HG02759 (cell line): ENCODE data around the gene C1QL2.

Source experiments
- ATAC-seq: cut with Tn5 transposase; IDR thresholded peaks from one replicate; pipeline ENCODE4 v1.9.1; 2021; ENCODE audit warnings: mild to moderate bottlenecking, moderate library complexity; ENCODE audit not compliant: unreplicated experiment

C1QL2 gene

GRCh38 chr2:119147776-119148715, 10.5 kb downstream of the C1QL2 start:
- ATAC-seq, result no peak

- ATAC-seq, result no peak
Measured at GRCh38 chr2:119144806-119145205, 13.7 kb downstream of the C1QL2 start.

DNA sequence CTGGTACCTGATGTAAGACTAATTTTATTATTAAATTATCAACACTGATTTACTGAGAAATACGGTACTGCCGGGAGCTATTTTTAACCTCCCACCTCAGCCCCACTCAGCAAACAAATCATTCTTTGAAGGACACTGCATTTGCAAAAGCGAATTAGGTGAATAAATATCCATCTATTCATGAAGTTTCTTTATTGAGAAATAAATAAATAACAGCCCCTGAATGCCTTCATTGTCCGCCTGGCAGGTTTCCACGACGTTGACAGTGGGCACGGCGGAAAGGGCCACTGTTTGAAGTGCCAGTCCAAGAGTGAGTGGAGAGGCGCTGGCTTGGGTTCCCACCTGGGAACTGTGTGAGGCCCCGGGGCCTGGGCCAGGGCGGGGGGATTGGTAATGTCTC, 15.7 kb downstream of the C1QL2 start:
- ATAC-seq, result no peak

GRCh38 chr2:119137502-119137901, 21.0 kb downstream of the C1QL2 start:
- no peak for ATAC-seq

DNA sequence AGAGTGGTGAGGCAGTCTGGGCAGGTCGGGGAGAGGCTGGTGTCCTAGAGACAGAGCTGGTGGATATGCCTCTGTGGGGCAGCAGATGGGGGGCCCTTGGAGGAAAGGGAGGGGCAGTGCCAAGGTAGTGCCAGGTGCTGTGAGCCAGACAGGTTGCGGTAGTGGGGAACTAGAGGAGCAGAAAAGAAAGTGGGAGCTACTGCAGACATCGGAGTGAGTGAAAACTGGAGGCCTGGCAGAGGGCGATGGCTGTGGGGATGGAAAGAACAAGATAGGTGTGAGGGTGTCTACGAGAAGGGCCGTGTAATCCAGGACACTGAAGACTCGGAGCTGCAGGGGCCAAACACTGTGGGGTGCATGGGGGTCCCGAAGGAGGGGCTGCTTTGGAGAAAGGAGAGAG, 21.7 kb downstream of the C1QL2 start:
- no peak for ATAC-seq

DNA sequence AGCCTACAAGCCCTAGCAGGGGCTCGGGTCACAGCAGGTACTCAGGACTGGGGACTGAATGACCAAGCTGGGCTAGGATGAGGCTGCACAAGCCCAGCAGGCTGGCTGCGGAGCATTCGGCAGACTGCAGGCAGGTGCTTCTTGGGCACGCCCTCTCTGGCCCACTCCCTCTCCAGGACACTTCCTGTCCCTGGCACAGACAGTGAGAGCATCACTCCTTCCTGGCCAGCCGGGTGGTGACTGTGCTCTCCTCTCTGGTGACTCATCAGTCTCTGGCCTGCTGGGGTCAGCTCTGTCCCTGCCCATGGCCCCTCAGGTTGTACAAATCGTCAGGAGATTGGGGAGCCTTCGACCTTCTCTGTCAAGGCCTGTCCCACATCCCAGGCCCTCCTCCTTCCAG, 22.5 kb downstream of the C1QL2 start:
- no peak for ATAC-seq

DNA sequence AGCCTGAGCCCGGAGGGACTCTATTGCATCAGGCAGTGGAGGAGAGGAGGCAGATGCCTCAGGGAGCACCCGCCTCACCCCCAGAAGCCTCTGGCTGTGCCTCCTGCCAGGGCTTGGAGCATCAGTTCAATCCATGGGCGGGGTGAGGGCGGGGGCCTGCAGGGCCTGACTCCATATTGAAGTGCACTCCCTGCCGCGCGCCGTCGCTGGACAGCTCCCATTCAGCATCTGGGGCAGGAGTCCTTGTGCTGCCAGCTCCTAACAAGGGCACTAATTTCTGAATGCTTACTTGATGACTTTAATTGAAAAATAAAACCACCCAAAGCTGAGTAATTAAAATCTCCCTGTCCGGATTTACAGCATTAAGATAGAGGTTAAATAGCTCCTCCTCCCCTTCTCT, 23.8 kb downstream of the C1QL2 start:
- ATAC-seq, result no peak

DNA sequence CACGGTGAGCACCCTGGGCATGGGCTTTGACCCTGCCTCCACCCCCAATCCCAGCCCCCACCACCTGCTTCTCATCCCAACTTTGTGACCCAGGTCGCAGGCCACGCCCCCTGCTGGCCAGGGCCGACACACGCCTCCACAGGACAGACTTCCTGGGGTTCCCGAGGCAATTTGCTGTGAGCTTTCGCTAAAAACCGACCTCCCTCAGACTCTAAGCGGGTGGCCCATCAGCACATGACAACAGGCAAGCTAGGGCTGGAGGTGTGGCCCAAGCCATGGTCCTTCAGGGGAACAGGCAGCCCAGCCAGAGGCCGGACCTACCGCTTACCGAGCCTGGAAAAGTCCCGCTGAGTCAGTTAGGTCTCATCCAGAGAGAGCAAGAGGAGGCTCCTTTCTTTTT, 31.9 kb downstream of the C1QL2 start:
- no peak for ATAC-seq

GRCh38 chr2:119123389-119123788, 35.2 kb downstream of the C1QL2 start:
- no peak for ATAC-seq

- ATAC-seq, result no peak
Measured at GRCh38 chr2:119122663-119123062, 35.9 kb downstream of the C1QL2 start.

DNA sequence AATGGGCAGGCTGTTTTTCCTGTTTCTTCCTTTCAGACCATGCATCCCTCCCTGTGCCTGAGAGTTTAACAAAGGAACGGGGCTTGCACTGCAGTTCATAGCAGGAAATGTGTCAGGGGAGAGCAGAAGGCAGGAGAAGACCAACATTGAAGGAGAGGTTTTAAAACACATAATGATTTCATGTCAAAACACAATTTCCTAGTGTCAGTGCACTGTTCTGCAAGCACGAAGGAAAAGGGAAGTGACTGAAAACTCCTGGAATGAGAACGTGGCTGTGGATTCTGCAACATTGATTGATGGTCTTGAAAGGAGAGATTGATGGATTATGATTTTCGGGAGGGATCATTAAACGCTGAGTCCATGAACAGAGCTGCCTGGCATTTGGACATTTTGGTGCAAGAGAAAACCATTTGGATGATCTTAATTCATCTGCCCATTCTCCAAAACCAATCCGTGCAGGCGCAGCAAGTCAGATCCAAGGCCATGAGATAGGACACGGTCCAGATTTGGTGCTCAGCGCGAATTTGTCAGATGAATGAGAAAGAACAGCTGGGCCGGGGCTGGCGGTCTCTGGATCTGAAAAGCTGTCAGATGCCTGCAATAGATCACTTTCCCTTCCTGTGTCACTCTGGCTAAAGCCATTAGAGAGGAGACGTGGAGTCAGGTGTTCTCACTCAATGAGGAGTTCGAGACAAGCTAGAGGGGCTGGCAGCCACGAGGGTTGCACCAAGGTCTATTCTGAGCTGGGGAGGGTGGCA, 38.4 kb downstream of the C1QL2 start:
- no peak for ATAC-seq

DNA sequence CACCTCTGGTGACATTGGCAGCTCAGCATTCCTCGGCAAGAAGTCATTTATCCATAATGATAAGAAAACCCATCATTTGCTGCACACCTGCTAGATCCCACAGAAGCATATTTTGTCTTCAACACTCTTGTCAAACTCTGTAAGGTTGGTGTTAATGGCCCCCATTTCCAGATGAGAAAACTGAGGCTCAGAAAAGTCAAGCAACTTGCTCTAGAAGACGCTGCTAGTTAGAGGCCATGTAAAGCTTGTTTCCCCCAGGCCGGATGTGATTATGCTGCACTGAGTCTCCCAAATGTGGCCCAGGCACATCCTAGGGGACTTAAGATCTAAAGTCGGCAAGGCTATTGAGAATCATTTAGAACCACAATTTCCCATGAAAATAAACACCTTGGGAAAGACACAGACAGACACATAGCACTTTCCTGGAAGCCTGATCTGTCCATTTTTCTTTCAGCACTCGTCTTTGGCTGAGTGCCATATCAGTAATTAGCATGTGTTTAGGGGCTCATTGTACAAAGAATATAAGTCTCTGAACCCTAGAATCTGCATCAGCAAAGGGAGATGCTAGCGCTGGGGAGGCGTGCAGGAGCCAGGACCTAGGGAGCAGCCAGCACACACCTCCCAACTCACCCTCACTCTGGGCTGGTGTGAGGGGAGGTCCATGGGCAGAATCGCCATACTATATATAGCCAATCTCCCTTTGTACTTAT, 39.3 kb downstream of the C1QL2 start:
- ATAC-seq, result no peak

DNA sequence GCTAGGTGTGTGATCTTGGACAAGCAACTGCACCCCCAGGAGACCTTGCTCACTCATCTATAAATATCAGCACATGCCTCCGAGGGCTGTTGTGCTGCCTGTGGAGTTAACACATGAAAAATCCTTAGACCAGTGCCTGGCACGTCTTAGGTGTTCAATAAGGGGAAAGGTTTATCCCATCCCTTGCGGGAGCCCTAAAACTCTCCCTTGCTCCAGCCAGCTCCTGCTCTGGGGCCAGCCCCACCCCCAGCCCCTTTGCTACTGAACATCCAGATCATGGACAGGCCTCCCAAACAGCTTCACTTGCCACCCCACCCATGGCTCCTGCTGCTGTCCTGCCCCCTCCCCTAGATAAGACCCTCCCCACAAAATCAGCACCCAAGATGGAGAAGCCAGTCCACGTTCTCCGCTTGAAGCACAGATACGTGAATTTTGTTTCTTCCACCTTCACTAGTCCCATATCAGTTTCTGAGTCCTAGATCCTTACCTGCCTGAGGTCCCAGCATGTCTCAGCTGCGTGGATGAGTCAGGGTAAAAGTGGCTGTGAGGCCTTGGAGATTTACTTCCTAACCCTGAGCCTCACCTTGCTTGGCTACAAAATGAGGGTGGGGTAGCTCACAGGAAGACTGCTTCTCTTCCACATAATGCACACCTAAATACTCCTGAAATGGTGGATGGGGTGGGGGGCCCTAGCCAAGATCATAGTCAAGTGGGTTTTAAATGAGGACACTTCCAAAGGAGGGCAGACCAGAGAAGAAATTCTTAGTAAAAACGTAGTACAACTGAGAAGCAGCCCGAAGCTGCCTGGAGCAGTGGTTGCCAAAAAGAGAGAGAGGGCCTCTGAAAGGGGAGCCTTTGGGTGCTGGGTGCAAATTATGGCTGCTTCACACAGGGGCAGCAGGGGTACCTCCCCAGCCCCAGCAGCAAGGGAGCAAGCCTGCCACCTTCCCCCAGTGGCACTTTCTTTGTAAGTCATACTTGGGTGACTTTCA, 40.4 kb downstream of the C1QL2 start:
- no peak for ATAC-seq

- no peak for ATAC-seq
Measured at GRCh38 chr2:119117408-119117807, 41.1 kb downstream of the C1QL2 start.

GRCh38 chr2:119116411-119117295, 41.9 kb downstream of the C1QL2 start:
- ATAC-seq, result no peak

DNA sequence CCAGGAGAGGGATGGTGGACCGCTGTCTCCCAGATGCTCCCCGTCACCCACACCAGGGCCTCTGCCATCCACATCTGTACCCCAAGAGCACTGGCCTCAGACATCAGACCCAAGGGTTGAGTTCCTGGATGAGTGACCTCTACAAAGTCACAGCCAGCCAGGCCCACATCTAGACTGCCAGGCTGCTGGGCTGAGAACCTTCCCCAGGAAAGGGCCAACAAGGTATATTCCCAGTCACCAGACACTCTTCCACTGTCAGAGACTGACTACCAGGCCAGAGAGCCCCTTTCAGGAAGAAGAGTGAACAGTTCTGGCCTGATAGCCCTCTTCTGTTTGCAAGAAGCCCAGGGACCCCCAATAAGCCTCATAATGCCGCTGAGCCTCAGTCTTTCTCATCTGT, 44.3 kb downstream of the C1QL2 start:
- no peak for ATAC-seq

- ATAC-seq, result no peak
Measured at GRCh38 chr2:119113489-119113770, 45.1 kb downstream of the C1QL2 start.

DNA sequence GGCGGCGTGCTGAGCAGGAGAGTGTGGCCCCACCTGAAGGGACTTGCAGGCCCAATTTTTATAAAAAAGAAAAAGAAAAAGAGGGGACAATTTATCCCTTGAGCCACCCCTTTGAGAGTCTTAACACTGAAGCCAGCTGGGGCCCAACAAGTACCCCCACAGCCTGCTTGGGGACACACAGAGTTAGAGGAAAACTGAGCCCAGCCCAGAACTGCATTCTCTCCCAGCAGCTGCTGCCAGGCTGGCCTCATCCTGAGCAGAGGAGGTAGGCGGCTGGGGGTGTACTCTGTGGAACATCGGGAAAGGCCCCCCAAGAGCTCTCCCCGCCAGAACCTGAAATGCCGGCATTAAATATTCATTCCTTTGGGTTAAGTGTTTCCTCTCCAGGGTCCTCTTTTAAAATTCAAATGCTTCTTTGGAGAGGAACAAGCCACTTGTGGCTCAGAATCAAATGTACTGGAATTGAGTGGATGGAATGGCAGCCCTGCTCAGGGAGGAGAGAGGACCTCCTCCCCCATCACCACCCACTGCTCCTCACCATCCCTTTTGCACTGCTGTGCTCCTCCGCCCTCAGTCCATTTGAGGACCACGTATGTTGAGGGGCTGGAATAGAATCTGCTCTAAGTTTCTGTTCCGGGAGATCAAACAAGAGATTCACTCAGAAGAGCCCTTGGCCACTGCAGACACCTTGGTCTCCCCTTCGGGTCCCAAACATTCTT, 45.6 kb downstream of the C1QL2 start:
- ATAC-seq, result no peak

GRCh38 chr2:119112230-119112629, 46.3 kb downstream of the C1QL2 start:
- no peak for ATAC-seq
